ENCODE results near the gene WDHD1.
"Not testable (repeated sequence)": the region's sequence is repeated elsewhere in the genome, so short reads cannot be mapped to it uniquely, and the experiment has no call there.

The WDHD1 gene

GRCh38 chr14:55047301-55048053, 20.6 kb upstream of the WDHD1 start:
- no peak for DNase-seq

- no peak for DNase-seq
These were observed 18.2 kb upstream of the WDHD1 start for GRCh38 chr14:55045087-55045486.

GRCh38 chr14:55043528-55043927, 16.6 kb upstream of the WDHD1 start:
- DNase-seq, result no peak

GRCh38 chr14:55038708-55039107, 11.8 kb upstream of the WDHD1 start:
- DNase-seq, result no peak

- not testable (repeated sequence) for DNase-seq
These were observed 11.1 kb upstream of the WDHD1 start for GRCh38 chr14:55037995-55038394.

- DNase-seq, result no peak
These were observed 4.3 kb upstream of the WDHD1 start for GRCh38 chr14:55031190-55031589.

- no peak for DNase-seq
These were observed 1.6 kb upstream of the WDHD1 start for GRCh38 chr14:55028476-55028875.

GRCh38 chr14:55028066-55028465, 1.2 kb upstream of the WDHD1 start:
- no peak for DNase-seq

- no peak for DNase-seq
These were observed 482 bp downstream of the WDHD1 start for GRCh38 chr14:55026441-55026792.

GRCh38 chr14:55025948-55026347, 951 bp downstream of the WDHD1 start:
- no peak for DNase-seq

GRCh38 chr14:55024365-55024764, 2.5 kb downstream of the WDHD1 start:
- DNase-seq, result not testable (repeated sequence)

GRCh38 chr14:55019968-55020554, 6.8 kb downstream of the WDHD1 start:
- DNase-seq, result no peak

GRCh38 chr14:55015006-55015405, 11.9 kb downstream of the WDHD1 start:
- DNase-seq, result no peak

GRCh38 chr14:55005071-55005470, 21.8 kb downstream of the WDHD1 start:
- DNase-seq, result no peak

GRCh38 chr14:55000381-55000780, 26.5 kb downstream of the WDHD1 start:
- no peak for DNase-seq

GRCh38 chr14:54985156-54985555, 41.7 kb downstream of the WDHD1 start:
- DNase-seq, result no peak

GRCh38 chr14:54981698-54982097, 45.2 kb downstream of the WDHD1 start:
- no peak for DNase-seq

GRCh38 chr14:54979039-54979438, 47.9 kb downstream of the WDHD1 start:
- DNase-seq, result no peak

- no peak for DNase-seq
These were observed 50.6 kb downstream of the WDHD1 start for GRCh38 chr14:54976316-54976715.

- DNase-seq, result no peak
These were observed 51.0 kb downstream of the WDHD1 start for GRCh38 chr14:54975856-54976255.

- no peak for DNase-seq
These were observed 52.0 kb downstream of the WDHD1 start for GRCh38 chr14:54974788-54975414.

GRCh38 chr14:54967496-54967895, 59.4 kb downstream of the WDHD1 start:
- DNase-seq, result no peak

GRCh38 chr14:54955143-54955542, 71.8 kb downstream of the WDHD1 start:
- no peak for DNase-seq

- DNase-seq, result not testable (repeated sequence)
These were observed 73.3 kb downstream of the WDHD1 start for GRCh38 chr14:54953609-54954008.

Data from NCI-H2081 treated with DMSO at 0.1 percent for 48 hours (cell line).